Stomach smooth muscle (tissue), 2 donors: ENCODE results near the gene NDUFA3.
A peak's percentile ranks its signal among the peaks of the same experiment; 100 is the strongest.

Experiments used
- H3K27ac ChIP-seq: one replicate; pipeline ENCODE4 v1.7.0; 2013; ENCODE audit warnings: mild to moderate bottlenecking, low read length, inconsistent platforms
- H3K27me3 ChIP-seq, 2 donors: one replicate each; pipeline ENCODE4 v1.7.0; 2013; ENCODE audit warnings: low read length in 2 of 2; ENCODE audit not compliant: insufficient read depth in 2 of 2, control insufficient read depth in 1 of 2
- H3K36me3 ChIP-seq, 2 donors: one replicate each; pipeline ENCODE4 v1.7.0; 2013; ENCODE audit warnings: low read length in 2 of 2; ENCODE audit not compliant: control insufficient read depth in 2 of 2, insufficient read depth in 2 of 2
- H3K4me1 ChIP-seq: one replicate; pipeline ENCODE4 v1.7.0; 2013; ENCODE audit warnings: low read length; ENCODE audit not compliant: control insufficient read depth, insufficient read depth
- H3K4me3 ChIP-seq, 2 donors: one replicate each; pipeline ENCODE4 v1.7.0; 2013; ENCODE audit warnings: low read length in 2 of 2
- H3K9ac ChIP-seq, 2 donors: one replicate each; pipeline ENCODE4 v1.7.0; 2013; ENCODE audit warnings: low read length in 2 of 2, mild to moderate bottlenecking in 1 of 2
- H3K9me3 ChIP-seq, 2 donors: one replicate each; pipeline ENCODE4 v1.7.0; 2013; ENCODE audit warnings: low read length in 2 of 2; ENCODE audit not compliant: control insufficient read depth in 2 of 2
- donor health status: healthy.
- donor health status: Pancreatic carcinoma.

The NDUFA3 gene

GRCh38 chr19:54128441-54128725 is 25.7 kb downstream of the NDUFA3 start:
- no peaks in the 10 kb centered on the region for H3K4me1 ChIP-seq
- H3K9ac ChIP-seq = no peak overlapping the region
- H3K27me3 ChIP-seq = no peaks in the 10 kb centered on the region
- H3K27ac ChIP-seq = no peak overlapping the region
- H3K9me3 ChIP-seq = no peaks in the 10 kb centered on the region
- peaks cover 43 to 54% of the 10 kb centered on the region in 2 donors for H3K36me3 ChIP-seq
- H3K4me3 ChIP-seq = no peak overlapping the region

- peaks cover 37 to 50% of the 10 kb centered on the region in 2 donors for H3K36me3 ChIP-seq
- H3K27me3 ChIP-seq = no peaks in the 10 kb centered on the region
- no peak overlapping the region for H3K9ac ChIP-seq
- H3K27ac ChIP-seq = no peak overlapping the region
- no peak overlapping the region for H3K4me3 ChIP-seq
- H3K4me1 ChIP-seq = no peaks in the 10 kb centered on the region
- H3K9me3 ChIP-seq = no peaks in the 10 kb centered on the region
Measured at GRCh38 chr19:54128796-54129616, 26.4 kb downstream of the NDUFA3 start.

DNA sequence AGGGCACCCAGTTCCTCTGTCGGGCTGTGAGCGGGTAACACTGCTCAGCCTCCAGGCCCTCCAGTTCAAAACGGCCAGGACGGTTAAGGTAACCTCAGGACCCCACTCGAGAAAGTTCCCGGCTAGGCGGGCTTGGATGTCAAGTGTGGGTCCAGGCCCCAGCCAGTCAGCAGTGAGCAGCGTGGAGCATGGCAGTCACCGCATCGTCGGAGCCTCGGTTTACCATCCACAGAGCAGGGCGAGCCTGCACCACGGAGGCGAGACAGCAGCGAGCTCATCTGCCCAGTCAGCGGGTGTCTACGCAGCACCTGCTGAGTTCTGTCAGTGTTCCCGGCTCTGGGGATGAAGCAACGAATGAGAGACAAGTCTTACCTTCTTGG is 27.0 kb downstream of the NDUFA3 start:
- Histone ChIP-seq H3K9ac (no peak overlapping the region), H3K4me3 (no peak overlapping the region), H3K27me3 (peaks cover 0 to 2% of the 10 kb centered on the region in 2 donors), H3K27ac (no peak overlapping the region), H3K9me3 (no peaks in the 10 kb centered on the region), H3K36me3 (peaks cover 31 to 46% of the 10 kb centered on the region in 2 donors), H3K4me1 (no peaks in the 10 kb centered on the region)

DNA sequence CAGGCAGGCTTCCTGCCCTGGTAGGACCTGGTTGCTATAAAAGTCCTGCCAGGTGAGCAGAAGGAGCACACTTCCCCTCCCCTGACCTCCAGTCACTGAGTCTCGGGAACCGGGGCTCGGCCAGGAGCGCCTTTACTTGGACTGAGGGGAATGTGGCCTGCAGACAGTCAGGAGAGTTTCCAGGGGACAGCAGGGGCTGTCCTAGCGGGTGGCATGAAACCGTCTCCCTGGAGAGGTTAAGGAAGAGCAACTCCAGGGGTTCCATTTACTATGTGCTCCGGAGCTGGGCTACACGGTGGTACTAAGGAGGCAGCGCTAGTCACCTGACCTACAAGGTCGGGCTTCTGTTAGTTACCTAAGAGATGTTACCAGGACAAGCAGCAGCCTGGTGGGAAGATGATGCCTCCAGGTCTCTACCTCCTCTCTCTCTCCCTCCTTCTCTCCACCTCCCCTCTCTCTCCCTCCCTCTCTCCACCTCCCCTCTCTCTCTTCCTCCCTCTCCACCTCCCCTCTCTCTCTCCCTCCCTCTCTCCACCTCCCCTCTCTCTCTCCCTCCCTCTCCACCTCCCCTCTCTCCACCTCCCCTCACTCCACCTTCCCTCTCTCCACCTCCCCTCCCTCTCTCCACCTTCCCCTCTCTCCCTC is 30.8 kb downstream of the NDUFA3 start:
- no peak overlapping the region for H3K4me3 ChIP-seq
- peaks cover 0 to 5% of the 10 kb centered on the region in 2 donors for H3K27me3 ChIP-seq
- no peaks in the 10 kb centered on the region for H3K9me3 ChIP-seq
- no peak overlapping the region for H3K9ac ChIP-seq
- H3K4me1 ChIP-seq = peaks cover 10% of the 10 kb centered on the region
- H3K27ac ChIP-seq = no peak overlapping the region
- H3K36me3 ChIP-seq = peaks cover 16 to 20% of the 10 kb centered on the region in 2 donors

- peaks cover 16% of the 10 kb centered on the region for H3K4me1 ChIP-seq
- peaks cover 0 to 5% of the 10 kb centered on the region in 2 donors for H3K27me3 ChIP-seq
- H3K9me3 ChIP-seq = no peaks in the 10 kb centered on the region
- peaks cover 14 to 16% of the 10 kb centered on the region in 2 donors for H3K36me3 ChIP-seq
- H3K27ac ChIP-seq = no peak overlapping the region
- H3K9ac ChIP-seq = no peak overlapping the region
- no peak overlapping the region for H3K4me3 ChIP-seq
Measured at GRCh38 chr19:54133957-54134590, 31.4 kb downstream of the NDUFA3 start.

- Histone ChIP-seq H3K27ac (peak overlapping the region; percentile 53), H3K4me1 (peaks cover 35% of the 10 kb centered on the region), H3K9ac (peak overlapping the region; percentile 29 to 72), H3K9me3 (no peaks in the 10 kb centered on the region), H3K4me3 (peak overlapping the region; percentile 84 to 85), H3K36me3 (peaks cover 3 to 9% of the 10 kb centered on the region in 2 donors), H3K27me3 (peaks cover 0 to 5% of the 10 kb centered on the region in 2 donors)
Measured at GRCh38 chr19:54136086-54136863, 33.6 kb downstream of the NDUFA3 start.

DNA sequence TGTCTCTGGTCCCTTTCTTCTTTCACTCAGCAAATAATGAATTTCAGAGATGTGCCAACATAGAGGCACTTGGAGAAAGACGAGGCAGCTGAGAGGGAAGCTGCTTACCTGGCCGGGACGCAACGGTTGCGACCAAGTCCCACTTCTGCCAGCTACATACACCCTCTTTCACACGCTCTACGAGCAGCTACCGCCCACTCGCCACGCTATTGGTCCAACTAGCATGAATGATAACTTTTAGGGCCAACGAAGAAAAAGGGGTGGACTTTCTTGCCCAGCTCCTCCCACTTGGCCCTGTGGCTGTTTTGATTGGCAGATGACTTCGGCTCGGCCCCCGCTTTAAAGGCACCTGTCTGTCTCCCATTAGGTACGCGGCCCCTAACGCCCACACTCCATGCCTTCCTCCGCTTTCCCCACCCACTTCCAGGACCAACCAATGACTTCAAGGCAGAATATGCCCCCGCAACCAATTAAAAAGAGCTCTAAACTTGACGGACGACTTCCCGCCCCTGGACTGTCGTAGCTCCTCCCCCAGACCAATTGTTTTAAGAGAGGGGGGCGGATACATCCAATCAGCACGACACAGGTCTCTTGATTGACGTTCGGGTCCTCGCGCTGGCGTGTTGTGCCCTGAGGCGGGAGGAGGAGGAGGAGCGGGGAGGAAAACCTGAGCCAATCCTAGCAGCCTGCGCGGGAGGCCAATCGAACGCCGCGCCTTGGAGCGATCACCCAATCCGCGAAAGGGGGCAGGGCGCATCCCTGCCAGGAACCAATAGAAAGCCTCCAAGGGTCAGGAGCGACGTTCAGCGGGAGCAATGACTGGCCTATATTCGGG is 34.4 kb downstream of the NDUFA3 start:
- Histone ChIP-seq H3K4me1 (peaks cover 35% of the 10 kb centered on the region), H3K27me3 (peaks cover 0 to 5% of the 10 kb centered on the region in 2 donors), H3K36me3 (peaks cover 1 to 4% of the 10 kb centered on the region in 2 donors), H3K27ac (peak overlapping the region; percentile 88), H3K4me3 (peak overlapping the region; percentile 84 to 85), H3K9ac (peak overlapping the region; percentile 62 to 81), H3K9me3 (no peaks in the 10 kb centered on the region)

DNA sequence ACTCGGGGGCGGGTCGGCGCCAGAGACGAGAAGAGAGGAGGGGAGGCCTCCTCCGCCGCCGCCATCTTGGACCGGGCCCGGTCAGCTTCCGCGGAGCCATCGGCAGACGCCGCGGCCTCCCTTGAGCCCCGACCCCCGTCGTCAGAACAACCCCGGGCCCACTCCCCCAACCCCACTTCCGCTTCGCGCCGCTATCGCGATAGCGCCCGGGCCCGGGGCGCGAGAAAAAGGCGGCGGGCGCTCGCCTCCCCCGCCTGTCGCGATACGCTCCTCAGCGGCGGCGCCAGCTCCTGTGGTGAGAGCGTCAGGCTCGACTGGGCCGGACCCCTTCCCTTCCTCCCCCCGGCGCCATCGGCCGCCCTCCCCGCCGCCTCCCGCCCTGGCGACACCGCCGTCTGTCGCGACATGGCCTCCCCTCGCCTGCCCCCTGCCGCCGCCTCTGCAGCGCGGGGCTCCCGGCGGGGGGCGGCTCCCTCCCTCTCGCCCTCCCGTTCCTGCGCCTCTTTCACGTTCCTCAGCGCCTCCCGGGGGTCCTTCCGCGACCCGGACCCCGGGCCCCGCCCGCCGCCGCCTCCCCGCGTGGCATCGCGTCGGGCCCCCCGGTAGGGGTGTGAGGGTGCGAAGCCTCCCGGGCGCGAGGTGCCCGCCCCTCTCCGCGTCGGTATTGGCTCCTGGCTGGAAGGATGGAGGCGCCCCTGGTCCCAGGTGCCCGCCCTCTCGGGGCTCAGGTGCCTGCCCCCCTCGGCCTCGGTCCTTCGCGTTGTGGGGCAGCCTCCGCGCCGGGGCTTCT is 35.2 kb downstream of the NDUFA3 start, which contains the start of gene CNOT3:
TSS of gene CNOT3 (plus strand) at position 64 of the 790 bp plus-strand sequence. CDS start 5,217 bp downstream, outside the sequence.
- Histone ChIP-seq H3K9me3 (no peaks in the 10 kb centered on the region), H3K4me1 (peaks cover 35% of the 10 kb centered on the region), H3K4me3 (peak within 1 kb of the TSS; percentile 84 to 85), H3K27ac (peak within 1 kb of the TSS; percentile 88), H3K36me3 (peaks cover 9 to 10% of the 10 kb centered on the region in 2 donors), H3K9ac (peak within 1 kb of the TSS; percentile 81 to 86), H3K27me3 (peaks cover 0 to 5% of the 10 kb centered on the region in 2 donors)

DNA sequence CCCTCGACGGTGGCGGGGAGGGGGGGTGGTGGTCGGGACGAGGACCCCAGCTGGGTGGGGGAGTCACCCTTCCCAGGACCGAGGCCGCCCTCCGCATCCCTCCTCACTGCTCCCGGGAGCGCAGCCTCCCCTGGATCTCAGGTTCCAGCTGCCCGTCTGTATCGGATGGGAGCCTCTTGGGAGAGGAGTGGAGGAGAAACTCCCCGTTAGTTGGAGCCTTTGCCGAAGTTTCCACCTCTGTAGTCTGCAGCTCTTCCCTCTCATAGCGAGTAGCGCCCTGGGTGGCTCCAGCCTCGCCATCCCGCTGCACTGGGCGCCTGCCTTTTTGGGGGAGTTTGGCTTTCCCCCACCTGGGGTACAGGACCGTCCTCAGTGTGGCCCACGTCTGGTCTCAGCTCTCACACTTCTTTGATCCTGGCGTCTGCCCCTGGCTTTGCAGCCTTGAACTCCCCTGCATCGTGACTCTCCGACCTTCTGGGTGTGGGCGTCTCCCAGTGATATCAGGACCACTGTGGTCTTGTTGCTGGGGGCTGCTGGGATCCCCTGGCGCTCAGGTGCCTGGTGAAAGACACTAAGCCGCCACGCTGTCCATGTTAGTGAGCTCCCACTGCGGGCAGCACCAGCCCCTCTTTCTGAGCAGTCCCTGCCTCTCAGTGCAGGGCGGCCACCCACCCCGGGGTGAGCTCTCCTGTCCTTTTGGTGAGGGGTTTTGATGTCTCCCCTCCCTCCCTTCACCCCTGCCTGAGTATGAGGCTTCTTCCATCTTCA is 36.0 kb downstream of the NDUFA3 start:
- H3K9me3 ChIP-seq = no peaks in the 10 kb centered on the region
- H3K4me3 ChIP-seq = peak overlapping the region; percentile 53 to 82
- H3K4me1 ChIP-seq = peaks cover 35% of the 10 kb centered on the region
- peaks cover 0 to 5% of the 10 kb centered on the region in 2 donors for H3K27me3 ChIP-seq
- no peak overlapping the region for H3K27ac ChIP-seq
- H3K36me3 ChIP-seq = peaks cover 13 to 17% of the 10 kb centered on the region in 2 donors
- peak overlapping the region; percentile 42 to 81 for H3K9ac ChIP-seq
